ENCODE results near the gene ZBTB25.

ZBTB25 gene

DNA sequence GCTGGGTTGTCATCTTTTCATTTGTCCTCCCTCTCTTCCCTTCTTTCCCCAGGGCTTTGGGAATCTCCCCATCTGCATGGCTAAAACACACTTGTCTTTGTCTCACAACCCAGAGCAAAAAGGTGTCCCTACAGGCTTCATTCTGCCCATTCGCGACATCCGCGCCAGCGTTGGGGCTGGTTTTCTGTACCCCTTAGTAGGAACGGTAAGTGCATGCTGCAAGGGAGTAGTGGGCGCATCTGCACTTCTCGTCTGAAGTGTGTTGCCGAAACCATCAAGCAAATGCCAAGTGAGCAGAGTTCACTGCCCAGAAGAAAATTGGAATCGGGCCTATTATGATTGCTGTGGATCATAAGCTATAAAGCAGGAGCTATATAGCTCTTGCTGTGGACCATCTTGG, 49.0 kb downstream of the ZBTB25 start:
- DNase-seq (no peak), ATAC-seq (ENCODE audit: insufficient read depth, low read depth) (no peak)
- Histone ChIP-seq H3K4me1 (ENCODE audit: insufficient read depth, low read length) (no peaks in the 10 kb centered on the region), H3K27me3 (ENCODE audit: insufficient read depth, low read length, poor library complexity) (no peaks in the 10 kb centered on the region), H3K4me2 (ENCODE audit: insufficient read depth, low read length) (no peak overlapping the region), H3K27ac (ENCODE audit: low read length) (no peak overlapping the region), H3K36me3 (ENCODE audit: insufficient read depth, low read length) (peaks cover 89% of the 10 kb centered on the region), H3K4me3 (ENCODE audit: low read depth in 1 of 2, low read length in 2 of 2) (no peak overlapping the region), H2AFZ (ENCODE audit: low read depth, low read length) (no peak overlapping the region), H3K9ac (ENCODE audit: low read depth, low read length) (no peak overlapping the region), H3K79me2 (ENCODE audit: insufficient read depth, low read length) (no peaks in the 10 kb centered on the region), H4K20me1 (ENCODE audit: insufficient read depth, low read length) (no peaks in the 10 kb centered on the region), H3K9me3 (ENCODE audit: insufficient read depth, low read length, severe bottlenecking) (no peaks in the 10 kb centered on the region)
- TF ChIP-seq, protein P1, sequence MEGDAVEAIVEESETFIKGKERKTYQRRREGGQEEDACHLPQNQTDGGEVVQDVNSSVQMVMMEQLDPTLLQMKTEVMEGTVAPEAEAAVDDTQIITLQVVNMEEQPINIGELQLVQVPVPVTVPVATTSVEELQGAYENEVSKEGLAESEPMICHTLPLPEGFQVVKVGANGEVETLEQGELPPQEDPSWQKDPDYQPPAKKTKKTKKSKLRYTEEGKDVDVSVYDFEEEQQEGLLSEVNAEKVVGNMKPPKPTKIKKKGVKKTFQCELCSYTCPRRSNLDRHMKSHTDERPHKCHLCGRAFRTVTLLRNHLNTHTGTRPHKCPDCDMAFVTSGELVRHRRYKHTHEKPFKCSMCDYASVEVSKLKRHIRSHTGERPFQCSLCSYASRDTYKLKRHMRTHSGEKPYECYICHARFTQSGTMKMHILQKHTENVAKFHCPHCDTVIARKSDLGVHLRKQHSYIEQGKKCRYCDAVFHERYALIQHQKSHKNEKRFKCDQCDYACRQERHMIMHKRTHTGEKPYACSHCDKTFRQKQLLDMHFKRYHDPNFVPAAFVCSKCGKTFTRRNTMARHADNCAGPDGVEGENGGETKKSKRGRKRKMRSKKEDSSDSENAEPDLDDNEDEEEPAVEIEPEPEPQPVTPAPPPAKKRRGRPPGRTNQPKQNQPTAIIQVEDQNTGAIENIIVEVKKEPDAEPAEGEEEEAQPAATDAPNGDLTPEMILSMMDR (IDR thresholded peaks at IDR 0.05; ENCODE audit: borderline replicate concordance, extremely low read depth, low read length, poor library complexity, severe bottlenecking) = no peak
- no peak for TF ChIP-seq EZH2 (IDR thresholded peaks at IDR 0.05; ENCODE audit: borderline replicate concordance, low read depth, low read length, severe bottlenecking)

DNA sequence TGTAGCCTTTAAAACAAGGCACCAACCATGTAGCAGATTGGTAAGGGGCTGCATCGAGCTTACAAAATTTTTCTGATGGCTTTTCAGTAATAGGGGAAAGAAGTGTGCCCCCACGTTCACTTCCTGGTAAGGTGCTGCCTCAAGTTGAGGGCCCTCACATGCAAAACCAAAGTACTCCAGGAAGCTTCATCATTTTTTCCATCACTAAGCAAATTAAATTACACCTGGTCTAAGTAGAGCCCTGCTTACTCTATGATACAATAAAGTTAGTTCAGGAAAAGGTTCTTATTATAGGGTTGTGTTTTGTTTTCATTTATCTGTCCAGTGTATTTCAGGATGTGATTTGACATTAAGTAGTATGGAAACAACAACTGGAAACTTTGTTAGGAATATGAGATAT, 53.4 kb downstream of the ZBTB25 start:
- Histone ChIP-seq H4K20me1 (ENCODE audit: insufficient read depth, low read length) (no peaks in the 10 kb centered on the region), H3K9me3 (ENCODE audit: insufficient read depth, low read length, severe bottlenecking) (no peaks in the 10 kb centered on the region), H3K36me3 (ENCODE audit: insufficient read depth, low read length) (peaks cover 88% of the 10 kb centered on the region), H3K4me1 (ENCODE audit: insufficient read depth, low read length) (no peaks in the 10 kb centered on the region), H3K4me2 (ENCODE audit: insufficient read depth, low read length) (no peak overlapping the region), H3K27ac (ENCODE audit: low read length) (no peak overlapping the region), H3K27me3 (ENCODE audit: insufficient read depth, low read length, poor library complexity) (no peaks in the 10 kb centered on the region), H3K9ac (ENCODE audit: low read depth, low read length) (no peak overlapping the region), H3K4me3 (ENCODE audit: low read depth in 1 of 2, low read length in 2 of 2) (no peak overlapping the region), H3K79me2 (ENCODE audit: insufficient read depth, low read length) (no peaks in the 10 kb centered on the region), H2AFZ (ENCODE audit: low read depth, low read length) (no peak overlapping the region)
- ATAC-seq (ENCODE audit: insufficient read depth, low read depth) (no peak), DNase-seq (no peak)
- TF ChIP-seq EZH2 (IDR thresholded peaks at IDR 0.05; ENCODE audit: borderline replicate concordance, low read depth, low read length, severe bottlenecking) = no peak
- TF ChIP-seq, protein P1 (IDR thresholded peaks at IDR 0.05; ENCODE audit: borderline replicate concordance, extremely low read depth, low read length, poor library complexity, severe bottlenecking) = no peak

DNA sequence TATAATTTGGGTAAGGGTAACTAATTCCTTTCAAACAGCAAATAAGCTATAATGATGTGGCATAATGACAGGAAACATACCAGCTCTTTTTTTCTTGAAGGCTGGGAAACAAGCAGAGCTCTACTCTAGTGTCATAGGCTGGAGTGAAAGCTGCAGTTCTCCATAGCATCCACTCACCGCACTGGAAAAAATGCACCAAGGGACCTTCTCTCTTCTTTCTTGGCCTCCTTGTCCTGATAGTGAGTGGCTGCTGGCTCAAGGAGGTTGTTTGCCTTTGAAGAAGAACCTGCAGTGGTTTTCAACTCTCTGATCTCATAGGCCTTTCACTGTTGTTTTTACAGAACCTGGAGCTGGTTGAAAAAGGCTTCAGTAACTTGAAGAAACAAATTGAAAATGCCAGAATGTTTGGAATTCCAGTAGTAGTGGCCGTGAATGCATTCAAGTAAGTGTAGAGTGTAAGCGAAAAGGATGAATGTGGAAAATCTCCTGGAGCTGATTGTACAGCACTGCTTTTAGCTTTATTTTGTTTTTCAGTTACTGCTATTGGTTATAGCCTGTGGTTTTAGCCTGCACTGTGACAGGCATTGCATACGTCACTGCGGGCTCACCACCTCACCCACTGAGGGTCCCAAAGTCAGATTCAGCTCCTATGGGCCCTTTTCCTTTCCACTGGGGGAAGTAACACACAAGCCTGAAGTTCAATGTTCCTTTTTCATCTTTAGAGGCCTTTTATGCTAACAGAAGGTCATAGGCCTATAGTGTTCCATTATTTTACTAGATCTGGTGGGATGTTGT, 55.6 kb downstream of the ZBTB25 start:
- H3K79me2 ChIP-seq (ENCODE audit: insufficient read depth, low read length) = no peaks in the 10 kb centered on the region

More for the DNA sequence above, 55.6 kb downstream of the ZBTB25 start:
- no peak overlapping the region for H3K9ac ChIP-seq (ENCODE audit: low read depth, low read length)
- ATAC-seq (ENCODE audit: insufficient read depth, low read depth) = no peak
- H3K4me3 ChIP-seq (ENCODE audit: low read depth in 1 of 2, low read length in 2 of 2) = no peak overlapping the region
- no peaks in the 10 kb centered on the region for H3K27me3 ChIP-seq (ENCODE audit: insufficient read depth, low read length, poor library complexity)
- peaks cover 88% of the 10 kb centered on the region for H3K36me3 ChIP-seq (ENCODE audit: insufficient read depth, low read length)
- no peak overlapping the region for H2AFZ ChIP-seq (ENCODE audit: low read depth, low read length)
- no peak overlapping the region for H3K27ac ChIP-seq (ENCODE audit: low read length)
- H4K20me1 ChIP-seq (ENCODE audit: insufficient read depth, low read length) = no peaks in the 10 kb centered on the region
- H3K4me2 ChIP-seq (ENCODE audit: insufficient read depth, low read length) = no peak overlapping the region
- H3K9me3 ChIP-seq (ENCODE audit: insufficient read depth, low read length, severe bottlenecking) = no peaks in the 10 kb centered on the region
- no peaks in the 10 kb centered on the region for H3K4me1 ChIP-seq (ENCODE audit: insufficient read depth, low read length)
- DNase-seq = no peak
- TF ChIP-seq, protein P1 (IDR thresholded peaks at IDR 0.05; ENCODE audit: borderline replicate concordance, extremely low read depth, low read length, poor library complexity, severe bottlenecking) = no peak
- TF ChIP-seq EZH2 (IDR thresholded peaks at IDR 0.05; ENCODE audit: borderline replicate concordance, low read depth, low read length, severe bottlenecking) = no peak
